Neural cell (in vitro differentiated cells): Measurements from ENCODE around the gene AGT. TPM values are rescaled to one million over a fixed set of nuclear protein-coding genes. Genes with fewer than 3 reads are reported as not detected.

Experiments used
- H2AFZ ChIP-seq: fragments of 200-600, 300-800 bp; sonication (generic), shearing (Covaris generic); 2 replicates; pipeline ENCODE4 v1.6.0; 2014; ENCODE audit warnings: low read depth, mild to moderate bottlenecking, antibody characterized with exemption, low read length, moderate library complexity
- H3F3A ChIP-seq: fragments of 200-600 bp; shearing (Covaris generic); 2 replicates; pipeline ENCODE4 v1.6.1; 2016; ENCODE audit warnings: mild to moderate bottlenecking, moderate library complexity, mixed read lengths, antibody characterized with exemption, low read length; ENCODE audit not compliant: insufficient read depth, poor library complexity, severe bottlenecking
- H3K27ac ChIP-seq: fragments of 200-600, 300-800 bp; sonication (generic), shearing (Covaris generic); 2 replicates; pipeline ENCODE4 v1.5.1; 2014; ENCODE audit warnings: mild to moderate bottlenecking, low read length, moderate library complexity
- H3K27me3 ChIP-seq: fragments of 300-800, 200-600 bp; sonication (generic), shearing (Covaris generic); 2 replicates; pipeline ENCODE4 v1.6.0; 2014; ENCODE audit warnings: mild to moderate bottlenecking, low read depth, low read length, moderate library complexity; ENCODE audit not compliant: insufficient read depth
- H3K36me3 ChIP-seq: fragments of 300-800, 200-600 bp; sonication (generic), shearing (Covaris generic); 2 replicates; pipeline ENCODE4 v1.5.1; 2014; ENCODE audit warnings: mild to moderate bottlenecking, antibody characterized with exemption, low read length, moderate library complexity; ENCODE audit not compliant: insufficient read depth
- H3K4me2 ChIP-seq: fragments of 300-800, 200-600 bp; sonication (generic), shearing (Covaris generic); 2 replicates; pipeline ENCODE4 v1.6.0; 2014; ENCODE audit warnings: mild to moderate bottlenecking, low read length
- H3K4me3 ChIP-seq: fragments of 300-800, 200-600 bp; sonication (generic), shearing (Covaris generic); 2 replicates; pipeline ENCODE4 v1.5.1; 2014; ENCODE audit warnings: mild to moderate bottlenecking, low read length, moderate library complexity
- H3K79me2 ChIP-seq: fragments of 200-600 bp; shearing (Covaris generic); replicated peaks from 2 replicates; pipeline ENCODE4 v1.6.0; 2014; ENCODE audit warnings: mild to moderate bottlenecking, low read length, moderate library complexity; ENCODE audit not compliant: insufficient read depth
- H3K9ac ChIP-seq: fragments of 300-800, 200-600 bp; sonication (generic), shearing (Covaris generic); 2 replicates; pipeline ENCODE4 v1.6.1; 2016; ENCODE audit warnings: mild to moderate bottlenecking, low read length, mixed read lengths
- H3K9me2 ChIP-seq: fragments of 200-600 bp; shearing (Covaris generic); 2 replicates; pipeline ENCODE4 v1.6.1; 2016; ENCODE audit warnings: mild to moderate bottlenecking, low read length, mixed read lengths; ENCODE audit not compliant: insufficient read depth
- H3K9me3 ChIP-seq: fragments of 200-600, 300-800 bp; sonication (generic), shearing (Covaris generic); 2 replicates; pipeline ENCODE4 v1.6.1; 2016; ENCODE audit warnings: mild to moderate bottlenecking, mixed run types, low read length, moderate library complexity, mixed read lengths
- H4K20me1 ChIP-seq: fragments of 200-600 bp; shearing (Covaris generic); 2 replicates; pipeline ENCODE4 v1.6.1; 2016; ENCODE audit warnings: mild to moderate bottlenecking, mixed run types; ENCODE audit not compliant: insufficient read depth
- CTCF ChIP-seq: fragments of 450-650 bp; IDR thresholded peaks from 2 replicates; pipeline ENCODE4 v1.5.1; 2014; ENCODE audit warnings: antibody characterized with exemption, mild to moderate bottlenecking, moderate library complexity; ENCODE audit not compliant: poor library complexity, severe bottlenecking
- EP300 ChIP-seq: fragments of 450-650 bp; conservative IDR thresholded peaks from 2 replicates; pipeline ENCODE4 v1.6.1; 2014; ENCODE audit warnings: antibody characterized with exemption, mild to moderate bottlenecking, moderate library complexity; ENCODE audit not compliant: poor library complexity, severe bottlenecking
- EZH2 ChIP-seq: fragments of 200-600, 300-800 bp; shearing (Covaris generic), sonication (generic); IDR thresholded peaks from 2 replicates; pipeline ENCODE4 v1.6.1; 2014; ENCODE audit warnings: antibody characterized with exemption, low read length, borderline replicate concordance, mild to moderate bottlenecking; ENCODE audit not compliant: insufficient read depth, poor library complexity, severe bottlenecking
- MXI1 ChIP-seq: fragments of 450-650 bp; conservative IDR thresholded peaks from 2 replicates; pipeline ENCODE4 v1.6.1; 2014; ENCODE audit warnings: antibody characterized with exemption, mild to moderate bottlenecking; ENCODE audit not compliant: poor library complexity, severe bottlenecking
- POLR2AphosphoS5 ChIP-seq: IDR thresholded peaks from 2 replicates; pipeline ENCODE4 v1.6.1; 2012
- RAD21 ChIP-seq: fragments of 450-650 bp; conservative IDR thresholded peaks from 2 replicates; pipeline ENCODE4 v1.6.1; 2014; ENCODE audit warnings: antibody characterized with exemption, mild to moderate bottlenecking, moderate library complexity
- REST ChIP-seq: IDR thresholded peaks from 2 replicates; pipeline ENCODE4 v1.6.1; 2012; ENCODE audit warnings: borderline replicate concordance
- SMC3 ChIP-seq: fragments of 450-650 bp; conservative IDR thresholded peaks from 2 replicates; pipeline ENCODE4 v1.6.1; 2014; ENCODE audit warnings: antibody characterized with exemption, mild to moderate bottlenecking, moderate library complexity; ENCODE audit not compliant: poor library complexity
- TAF1 ChIP-seq: IDR thresholded peaks from 2 replicates; pipeline ENCODE4 v1.6.1; 2012; ENCODE audit warnings: low read depth
- polyA plus RNA-seq: library from polyadenylated mRNA; depleted of rRNA; stranded (reverse); fragments of >200 nt; gene quantifications from 2 replicates; pipeline ENCODE4 v1.2.3, GENCODE V29; 2014

Gene AGT
- polyA plus RNA-seq, 1 donor from 2014 or later = not detected

GRCh38 chr1:230680300-230681025 is 33.5 kb downstream of the AGT start:
- Histone ChIP-seq H3K9me3 (no peaks in the 10 kb centered on the region), H3K4me2 (no peak overlapping the region), H3K9ac (no peak overlapping the region), H3K36me3 (peaks cover 18% of the 10 kb centered on the region), H3K27ac (no peak overlapping the region), H3K27me3 (no peaks in the 10 kb centered on the region), H3K79me2 (no peaks in the 10 kb centered on the region), H2AFZ (no peak overlapping the region), H4K20me1 (no peaks in the 10 kb centered on the region), H3K9me2 (no peaks in the 10 kb centered on the region), H3F3A (no peaks in the 10 kb centered on the region), H3K4me3 (no peak overlapping the region)
- no peak for TF ChIP-seq POLR2AphosphoS5
- no peak for TF ChIP-seq MXI1
- no peak for TF ChIP-seq SMC3
- no peak for TF ChIP-seq TAF1

- Histone ChIP-seq H3K79me2 (no peaks in the 10 kb centered on the region), H3K36me3 (peaks cover 18% of the 10 kb centered on the region), H3K27me3 (no peaks in the 10 kb centered on the region), H3K9ac (no peak overlapping the region), H4K20me1 (no peaks in the 10 kb centered on the region), H3K4me3 (no peak overlapping the region), H3K9me2 (no peaks in the 10 kb centered on the region), H3F3A (no peaks in the 10 kb centered on the region), H3K4me2 (no peak overlapping the region), H2AFZ (no peak overlapping the region), H3K27ac (no peak overlapping the region), H3K9me3 (no peaks in the 10 kb centered on the region)
- TF ChIP-seq RAD21 = no peak
- no peak for TF ChIP-seq POLR2AphosphoS5
- no peak for TF ChIP-seq SMC3
- no peak for TF ChIP-seq MXI1
Measured at GRCh38 chr1:230679825-230680224, 34.1 kb downstream of the AGT start.

GRCh38 chr1:230679192-230679591 is 34.7 kb downstream of the AGT start:
- TF ChIP-seq EZH2 = no peak
- Histone ChIP-seq H3K4me2 (no peak overlapping the region), H4K20me1 (no peaks in the 10 kb centered on the region), H3K4me3 (no peak overlapping the region), H3K27me3 (no peaks in the 10 kb centered on the region), H3K36me3 (peaks cover 18% of the 10 kb centered on the region), H3K79me2 (no peaks in the 10 kb centered on the region), H3K9ac (no peak overlapping the region), H3K27ac (no peak overlapping the region), H2AFZ (no peak overlapping the region), H3K9me2 (no peaks in the 10 kb centered on the region), H3F3A (no peaks in the 10 kb centered on the region), H3K9me3 (no peaks in the 10 kb centered on the region)

- no peak overlapping the region for H3K27ac ChIP-seq
- no peaks in the 10 kb centered on the region for H3K79me2 ChIP-seq
- no peak overlapping the region for H3K9ac ChIP-seq
Measured at GRCh38 chr1:230677200-230677599, 36.7 kb downstream of the AGT start.

More at GRCh38 chr1:230677200-230677599, 36.7 kb downstream of the AGT start:
- H2AFZ ChIP-seq = no peak overlapping the region
- H3K27me3 ChIP-seq = no peaks in the 10 kb centered on the region
- no peaks in the 10 kb centered on the region for H3K9me3 ChIP-seq
- TF ChIP-seq SMC3 = no peak
- TF ChIP-seq TAF1 = no peak
- TF ChIP-seq REST = no peak
- no peak for TF ChIP-seq EP300
- TF ChIP-seq RAD21 = no peak
- no peak for TF ChIP-seq MXI1
- TF ChIP-seq CTCF = no peak
- no peak for TF ChIP-seq EZH2
- TF ChIP-seq POLR2AphosphoS5 = no peak
- H3F3A ChIP-seq = no peaks in the 10 kb centered on the region
- no peaks in the 10 kb centered on the region for H4K20me1 ChIP-seq
- H3K36me3 ChIP-seq = peaks cover 18% of the 10 kb centered on the region
- H3K4me2 ChIP-seq = no peak overlapping the region
- no peaks in the 10 kb centered on the region for H3K9me2 ChIP-seq
- no peak overlapping the region for H3K4me3 ChIP-seq
